GM19455 (cell line): ENCODE data around the gene COL18A1.

Experiments
- ATAC-seq: cut with Tn5 transposase; IDR thresholded peaks from one replicate; pipeline ENCODE4 v1.9.1; 2021; ENCODE audit not compliant: unreplicated experiment

Gene COL18A1

DNA sequence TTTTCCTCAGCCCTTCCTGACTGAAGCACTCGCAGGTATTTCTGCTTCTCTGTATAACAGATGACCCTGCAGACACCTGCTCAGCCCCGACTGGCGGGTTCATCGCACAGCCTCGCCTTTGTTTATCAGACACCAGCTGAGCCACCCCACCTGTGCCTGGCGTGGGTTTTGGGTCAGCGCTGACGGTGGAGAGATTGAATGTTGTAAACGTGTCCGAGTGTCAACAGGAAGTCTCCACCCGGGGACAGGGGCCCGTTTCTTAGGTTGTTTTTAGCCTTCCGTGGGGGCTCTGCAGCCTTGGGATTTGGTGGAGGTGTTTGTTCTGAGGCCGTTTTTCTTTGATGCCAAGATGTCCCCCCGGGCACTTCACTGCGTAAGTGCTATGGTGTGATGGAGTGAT, 60.1 kb downstream of the COL18A1 start:
- no peak for ATAC-seq

GRCh38 chr21:45465611-45466329, 60.8 kb downstream of the COL18A1 start:
- ATAC-seq = no peak

DNA sequence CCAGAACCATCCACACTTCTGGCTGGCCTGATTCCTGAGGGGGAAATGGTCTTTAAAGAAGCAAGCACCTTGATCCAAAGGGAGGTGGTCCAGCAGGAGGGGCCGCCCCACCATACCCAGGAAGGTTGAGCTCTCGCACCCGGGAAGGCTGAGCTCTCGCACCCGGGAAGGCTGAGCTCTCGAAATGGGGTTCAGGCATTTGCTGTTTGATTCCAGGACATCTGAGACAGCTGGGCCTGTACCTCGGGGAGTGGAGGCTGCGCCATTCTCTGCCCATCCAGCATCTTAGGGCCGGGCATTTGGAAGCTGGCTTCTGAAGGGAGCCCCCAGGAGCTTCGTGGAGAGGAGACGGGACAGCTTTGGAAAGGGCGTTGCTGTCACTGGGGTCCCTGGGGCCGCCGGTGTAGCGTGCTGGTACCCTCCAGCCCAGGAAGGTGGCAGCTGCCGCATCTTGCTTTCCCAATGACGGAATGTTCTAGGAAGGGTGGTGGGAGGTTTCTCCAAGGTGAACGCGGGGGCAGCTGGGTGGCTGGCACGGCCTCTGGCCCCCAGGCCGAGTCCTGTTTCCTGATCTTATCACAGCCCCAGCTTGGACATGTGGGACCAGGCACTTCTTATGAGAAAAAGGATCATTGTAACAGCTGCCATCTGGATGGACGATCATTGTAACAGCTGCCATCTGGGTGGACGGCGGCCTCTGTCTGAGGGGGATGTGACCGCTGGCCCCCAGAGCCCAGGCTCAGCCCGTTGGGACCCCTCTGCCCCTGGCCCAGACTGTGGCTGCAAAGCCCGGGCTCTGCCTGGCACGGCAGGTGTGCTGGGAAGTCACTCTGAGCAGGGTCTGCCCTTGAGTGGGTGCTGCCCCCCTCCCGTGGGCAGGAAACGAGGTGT, 61.6 kb downstream of the COL18A1 start:
- ATAC-seq = no peak

- ATAC-seq = no peak
Observed at GRCh38 chr21:45467221-45467779, 62.3 kb downstream of the COL18A1 start.

- no peak for ATAC-seq
Observed at GRCh38 chr21:45468051-45468970, 63.3 kb downstream of the COL18A1 start.

- ATAC-seq = no peak
Observed at GRCh38 chr21:45468971-45469272, 64.0 kb downstream of the COL18A1 start.

- ATAC-seq = no peak
Observed at GRCh38 chr21:45469273-45470086, 64.5 kb downstream of the COL18A1 start.

GRCh38 chr21:45470087-45470515, 65.1 kb downstream of the COL18A1 start:
- no peak for ATAC-seq

DNA sequence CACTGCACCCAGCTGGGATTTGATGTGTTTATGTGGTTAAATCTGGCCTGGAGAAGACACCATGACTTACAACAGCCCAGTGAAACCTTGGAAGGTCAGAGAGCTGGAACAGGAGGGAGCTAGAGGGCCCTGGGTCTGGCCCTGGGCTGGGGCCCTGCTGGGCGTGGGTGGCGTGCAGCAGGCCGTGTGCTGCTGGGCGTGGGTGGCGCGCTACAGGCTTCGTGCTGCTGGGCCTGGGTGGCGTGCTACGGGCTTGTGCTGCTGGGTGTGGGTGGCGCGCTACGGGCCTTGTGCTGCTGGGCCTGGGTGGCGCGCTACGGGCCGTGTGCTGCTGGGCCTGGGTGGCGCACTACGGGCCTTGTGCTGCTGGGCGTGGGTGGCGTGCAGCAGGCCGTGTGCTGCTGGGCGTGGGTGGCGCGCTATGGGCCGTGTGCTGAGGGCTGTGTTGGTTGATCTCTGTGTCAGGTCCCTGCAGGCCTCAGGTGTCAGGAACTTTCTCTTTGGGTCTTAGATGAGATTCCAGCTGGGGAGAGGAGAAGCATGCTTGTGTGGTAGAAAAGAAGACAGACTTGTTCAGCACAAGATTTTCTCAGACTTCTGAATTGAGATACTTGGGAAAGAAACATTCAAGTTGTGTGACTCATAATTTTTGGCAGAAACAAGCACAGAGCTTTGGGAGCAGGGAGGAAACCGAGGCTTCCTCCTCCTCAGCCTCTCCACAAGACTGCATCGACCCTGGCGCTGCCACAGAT, 66.0 kb downstream of the COL18A1 start:
- ATAC-seq = no peak

- no peak for ATAC-seq
Observed at GRCh38 chr21:45471525-45472221, 66.7 kb downstream of the COL18A1 start.

- no peak for ATAC-seq
Observed at GRCh38 chr21:45472445-45473365, 67.7 kb downstream of the COL18A1 start.

DNA sequence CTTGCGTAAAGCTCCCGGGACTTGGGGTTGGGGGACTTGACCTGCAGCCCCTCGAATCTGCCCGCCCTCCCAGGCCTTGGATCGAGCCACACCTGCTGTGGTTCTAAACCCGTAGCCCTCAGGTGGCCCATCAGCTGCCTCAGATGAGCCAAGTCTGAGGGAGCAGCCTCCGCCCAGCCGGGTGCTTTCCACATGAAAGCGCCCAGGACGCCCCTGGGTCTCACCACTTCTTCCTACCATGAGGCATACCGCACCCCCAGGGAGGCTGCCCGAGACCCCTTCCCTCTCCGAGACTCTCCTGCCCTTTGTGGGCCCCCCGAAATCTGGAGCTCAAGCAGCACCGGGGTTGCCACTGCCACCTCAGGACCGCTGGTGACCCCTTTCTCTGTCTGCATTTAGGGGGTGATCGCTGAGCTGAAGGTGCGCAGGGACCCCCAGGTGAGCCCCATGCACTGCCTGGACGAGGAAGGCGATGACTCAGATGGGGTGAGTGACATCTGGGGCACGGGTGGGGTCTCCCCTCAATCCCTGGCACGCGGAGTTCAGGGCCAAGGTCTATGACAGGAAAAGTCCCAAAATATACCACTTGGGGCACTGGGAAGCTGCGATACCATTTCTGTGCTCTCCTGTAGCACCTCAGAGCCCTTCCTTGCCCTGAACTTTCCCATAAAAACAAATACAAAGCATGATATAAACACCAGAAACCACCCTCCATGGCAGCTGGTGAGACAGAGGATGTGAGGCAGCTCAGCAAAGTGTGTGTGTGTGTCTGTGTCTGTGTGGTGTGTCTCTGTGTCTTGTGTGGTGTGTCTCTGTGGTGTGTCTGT, 68.7 kb downstream of the COL18A1 start:
- ATAC-seq = no peak

- no peak for ATAC-seq
Observed at GRCh38 chr21:45474323-45474950, 69.5 kb downstream of the COL18A1 start.

DNA sequence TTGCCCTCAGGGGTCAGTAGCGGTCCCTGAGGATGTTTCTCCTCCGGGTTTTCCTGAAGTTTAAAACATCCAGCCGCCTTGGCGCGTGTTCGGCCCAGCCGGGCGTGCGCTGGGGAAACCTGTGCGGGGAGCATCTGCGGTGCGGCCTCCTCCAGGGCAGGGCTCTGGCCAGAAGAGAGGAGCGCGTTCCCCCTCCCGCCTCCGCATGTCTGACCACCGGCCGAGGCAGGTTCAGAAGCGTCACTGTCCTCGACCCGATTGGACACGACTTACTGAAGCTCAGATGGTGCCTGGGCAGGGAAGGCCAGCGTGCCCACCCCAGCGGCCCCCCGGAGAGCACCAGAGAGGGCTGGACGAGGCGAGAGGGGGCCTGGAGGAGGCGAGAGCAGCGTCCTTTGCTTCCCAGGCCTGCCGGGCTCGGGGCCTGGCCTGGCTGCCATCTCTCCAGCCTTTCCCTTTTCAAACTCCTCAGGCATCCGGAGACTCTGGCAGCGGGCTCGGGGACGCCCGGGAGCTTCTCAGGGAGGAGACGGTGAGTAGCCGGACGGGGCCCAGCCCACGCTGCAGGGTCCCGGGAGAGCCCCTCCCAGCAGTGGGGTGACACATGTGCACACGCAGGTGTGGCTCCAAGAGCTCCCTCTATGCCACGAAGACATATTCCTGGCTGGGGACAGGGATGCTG, 70.2 kb downstream of the COL18A1 start:
- ATAC-seq = no peak

DNA sequence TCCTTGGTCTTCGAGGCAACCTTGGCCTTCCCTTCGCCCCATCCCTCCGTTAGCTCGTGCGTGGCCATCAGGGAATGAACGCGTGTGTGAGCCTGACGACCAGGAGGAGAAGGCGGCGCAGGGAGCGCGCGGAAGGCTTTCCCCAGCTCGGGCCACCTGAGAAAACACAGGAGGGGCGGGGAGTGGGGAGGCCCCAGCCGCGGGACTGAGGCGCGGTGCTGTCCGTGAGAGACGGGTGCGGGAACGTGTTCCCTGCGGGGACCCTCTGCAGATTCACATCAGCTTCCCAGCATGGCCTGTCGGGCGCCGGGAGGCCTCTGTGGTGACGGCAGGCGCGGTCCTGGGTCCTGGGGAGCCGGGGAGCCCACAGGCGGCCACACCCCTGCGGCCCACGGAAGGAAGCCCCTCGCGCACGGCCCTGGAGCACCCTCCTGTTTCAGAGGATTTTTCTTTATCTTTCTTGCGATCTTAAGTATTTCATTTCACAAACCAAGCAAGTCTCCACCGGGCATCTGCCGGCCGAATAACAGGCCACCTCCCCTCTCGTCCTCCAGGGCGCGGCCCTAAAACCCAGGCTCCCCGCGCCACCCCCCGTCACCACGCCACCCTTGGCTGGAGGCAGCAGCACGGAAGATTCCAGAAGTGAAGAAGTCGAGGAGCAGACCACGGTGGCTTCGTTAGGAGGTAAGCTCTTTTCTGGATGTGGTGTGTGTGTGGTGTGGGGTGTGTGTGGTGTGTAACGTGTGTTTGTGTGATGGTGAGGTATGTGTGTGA, 71.0 kb downstream of the COL18A1 start:
- ATAC-seq = no peak
